Karpas-422 (cell line): ENCODE results near the gene INAFM2. TPM values are rescaled to one million over a fixed set of nuclear protein-coding genes. Genes with fewer than 3 reads are reported as not detected.

Experiments
- DNase-seq: peaks from one replicate; pipeline ENCODE4 v3.0.0-alpha.2; 2015
- H2AFZ ChIP-seq: fragments of 200-600 bp; sonication (generic); 2 replicates; pipeline ENCODE4 v1.6.1; 2014; ENCODE audit warnings: antibody characterized with exemption, low read length, mixed read lengths
- H3K27ac ChIP-seq: fragments of 200-600 bp; sonication (generic); 2 replicates; pipeline ENCODE4 v1.5.1; 2014; ENCODE audit warnings: mild to moderate bottlenecking, low read length, moderate library complexity
- H3K27me3 ChIP-seq: fragments of 200-600 bp; sonication (generic); 2 replicates; pipeline ENCODE4 v1.6.1; 2014; ENCODE audit warnings: low read length, mixed read lengths
- H3K36me3 ChIP-seq: fragments of 200-600 bp; sonication (generic); 2 replicates; pipeline ENCODE4 v1.6.1; 2014; ENCODE audit warnings: low read length, mixed read lengths; ENCODE audit not compliant: insufficient read depth
- H3K4me1 ChIP-seq: fragments of 200-600 bp; sonication (generic); 2 replicates; pipeline ENCODE4 v1.6.1; 2014; ENCODE audit warnings: mild to moderate bottlenecking, low read length, mixed read lengths
- H3K4me2 ChIP-seq: fragments of 200-600 bp; sonication (generic); 2 replicates; pipeline ENCODE4 v1.6.1; 2014; ENCODE audit warnings: low read length, low read depth, mild to moderate bottlenecking; ENCODE audit not compliant: poor library complexity, severe bottlenecking
- H3K4me3 ChIP-seq: fragments of 200-600 bp; sonication (generic); 2 replicates; pipeline ENCODE4 v1.5.1; 2014; ENCODE audit warnings: mild to moderate bottlenecking, antibody characterized with exemption, low read length, mixed read lengths
- H3K79me2 ChIP-seq: fragments of 200-600 bp; sonication (generic); 2 replicates; pipeline ENCODE4 v1.6.1; 2014; ENCODE audit warnings: mild to moderate bottlenecking, low read length, mixed read lengths
- H3K9ac ChIP-seq: fragments of 200-600 bp; sonication (generic); 2 replicates; pipeline ENCODE4 v1.6.0; 2014; ENCODE audit warnings: low read length
- H3K9me2 ChIP-seq: fragments of 200-600 bp; sonication (generic), shearing (Covaris generic); replicated peaks from 2 replicates; pipeline ENCODE4 v1.6.0; 2014; ENCODE audit warnings: mild to moderate bottlenecking, low read length, moderate library complexity; ENCODE audit not compliant: insufficient read depth
- H3K9me3 ChIP-seq: fragments of 300-700, 200-600 bp; sonication (generic); 2 replicates; pipeline ENCODE4 v1.6.1; 2014; ENCODE audit warnings: low read length, mixed read lengths
- H4K20me1 ChIP-seq: fragments of 200-600 bp; sonication (generic); 2 replicates; pipeline ENCODE4 v1.6.1; 2014; ENCODE audit warnings: mild to moderate bottlenecking, antibody characterized with exemption, low read length, low read depth; ENCODE audit not compliant: insufficient read depth
- total RNA-seq: library from RNA; depleted of rRNA; stranded (reverse); fragments of >200 nt; shearing (Covaris generic); gene quantifications from 2 replicates; pipeline ENCODE4 v1.2.3, GENCODE V29; 2014; ENCODE audit warnings: low replicate concordance

INAFM2 gene
- total RNA-seq, 1 experiment from 2014 or later: 9.2 TPM

DNA sequence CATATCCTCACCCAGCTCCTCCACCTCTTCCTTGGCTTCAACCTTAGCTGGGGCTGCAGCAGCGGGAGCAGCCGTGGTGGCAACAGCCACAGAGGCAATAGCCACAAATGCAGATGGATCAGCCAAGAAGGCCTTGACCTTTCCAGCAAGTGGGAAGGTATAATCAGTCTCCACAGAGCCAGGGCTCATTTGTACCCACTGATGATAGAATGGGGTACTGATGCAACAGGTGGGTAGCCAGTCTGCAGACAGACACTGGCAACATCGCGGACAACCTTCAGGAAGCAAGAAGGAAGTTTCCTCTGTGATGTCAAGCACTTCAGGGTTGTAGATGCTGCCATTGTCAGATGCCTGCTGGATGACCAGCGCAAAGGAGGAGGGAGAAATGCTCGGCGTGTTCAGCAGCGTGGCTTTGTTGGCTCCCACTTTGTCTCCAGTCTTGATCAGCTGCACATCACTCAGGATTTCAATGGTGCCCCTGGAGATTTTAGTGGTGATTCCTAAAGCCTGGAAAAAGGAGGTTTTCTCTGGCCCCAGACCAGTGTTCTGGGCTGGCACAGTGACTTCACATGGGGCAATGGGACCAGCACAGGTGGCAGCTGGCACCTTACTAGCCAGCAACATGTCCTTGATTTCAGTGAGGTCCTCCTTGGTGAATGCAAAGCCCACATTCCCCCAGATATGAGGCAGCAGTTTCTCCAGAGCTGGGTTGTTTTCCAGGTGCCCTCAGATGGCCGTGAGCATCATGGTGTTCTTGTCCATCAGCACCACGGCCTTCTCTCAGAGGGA is 10.9 kb upstream of the INAFM2 start:
- no peak overlapping the region for H2AFZ ChIP-seq
- no peaks in the 10 kb centered on the region for H3K36me3 ChIP-seq
- H3K4me2 ChIP-seq: no peak overlapping the region
- H3K27me3 ChIP-seq: no peaks in the 10 kb centered on the region
- no peaks in the 10 kb centered on the region for H3K79me2 ChIP-seq
- H3K9me2 ChIP-seq: no peaks in the 10 kb centered on the region
- no peak for DNase-seq
- H3K4me3 ChIP-seq: no peak overlapping the region
- no peak overlapping the region for H3K9ac ChIP-seq
- H3K4me1 ChIP-seq: peaks cover 30% of the 10 kb centered on the region
- no peaks in the 10 kb centered on the region for H4K20me1 ChIP-seq
- no peaks in the 10 kb centered on the region for H3K9me3 ChIP-seq
- no peak overlapping the region for H3K27ac ChIP-seq

GRCh38 chr15:40313531-40314398 is 9.7 kb upstream of the INAFM2 start:
- Histone ChIP-seq H3K4me2 (peak overlapping the region; percentile 25), H3K79me2 (no peaks in the 10 kb centered on the region), H3K27ac (no peak overlapping the region), H4K20me1 (no peaks in the 10 kb centered on the region), H3K9me3 (no peaks in the 10 kb centered on the region), H3K4me3 (no peak overlapping the region), H3K36me3 (no peaks in the 10 kb centered on the region), H3K27me3 (no peaks in the 10 kb centered on the region), H2AFZ (no peak overlapping the region), H3K9me2 (no peaks in the 10 kb centered on the region), H3K9ac (peak overlapping the region; percentile 17; the same call in 1 of the 2 replicates), H3K4me1 (peaks cover 18% of the 10 kb centered on the region)
- peak; percentile 84 for DNase-seq

DNA sequence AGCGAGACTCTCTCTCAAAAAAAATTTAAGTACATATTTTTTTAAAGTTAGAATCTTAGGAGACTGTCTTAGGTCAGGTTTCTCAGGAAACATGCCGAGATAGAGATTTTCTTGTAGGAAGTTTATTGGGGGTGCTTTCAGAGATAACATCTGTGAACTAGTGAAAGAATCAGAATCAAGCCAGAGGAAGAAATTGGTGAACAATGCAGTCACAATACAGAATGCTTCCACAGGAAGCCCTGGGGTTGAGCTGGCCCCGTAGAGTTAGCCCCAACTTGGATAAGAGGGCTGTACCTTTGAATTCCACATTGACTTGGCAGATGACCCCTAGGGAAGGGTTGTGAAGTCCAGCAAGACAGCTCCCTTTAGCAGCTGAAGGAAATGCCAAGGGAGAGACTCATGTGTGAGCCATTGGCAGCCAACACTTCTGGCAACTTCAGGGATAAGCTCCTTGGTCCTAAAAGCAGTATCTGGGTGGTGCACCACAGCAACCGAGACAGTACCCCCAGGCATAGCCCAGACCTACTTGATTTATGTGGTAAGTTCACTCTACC is 8.7 kb upstream of the INAFM2 start:
- no peak overlapping the region for H3K4me3 ChIP-seq
- H3K27me3 ChIP-seq: no peaks in the 10 kb centered on the region
- no peaks in the 10 kb centered on the region for H3K9me3 ChIP-seq
- no peaks in the 10 kb centered on the region for H3K79me2 ChIP-seq
- no peaks in the 10 kb centered on the region for H3K36me3 ChIP-seq
- no peak overlapping the region for H3K4me2 ChIP-seq
- H4K20me1 ChIP-seq: no peaks in the 10 kb centered on the region
- H3K9me2 ChIP-seq: no peaks in the 10 kb centered on the region
- no peak overlapping the region for H3K9ac ChIP-seq
- peaks cover 9% of the 10 kb centered on the region for H3K4me1 ChIP-seq
- no peak overlapping the region for H2AFZ ChIP-seq
- no peak overlapping the region for H3K27ac ChIP-seq
- DNase-seq: no peak

DNA sequence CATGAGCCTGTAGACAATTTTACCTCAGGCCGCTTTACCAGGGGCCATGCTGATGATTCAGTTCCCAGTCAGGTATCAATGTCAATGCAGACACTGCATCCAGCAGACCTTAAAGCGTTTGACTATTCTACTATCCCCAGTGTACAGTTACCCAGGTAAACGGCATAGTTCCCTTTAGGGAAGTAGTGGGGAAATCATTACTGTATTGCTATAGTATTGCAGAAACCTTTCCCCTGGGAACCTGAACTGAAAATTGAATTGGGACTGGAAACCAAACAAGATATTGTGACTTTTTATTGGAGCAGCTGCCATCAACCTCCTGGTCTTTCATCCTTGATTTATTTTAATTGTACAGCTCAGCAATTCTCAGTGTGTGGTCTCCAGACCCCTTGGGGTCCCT is 6.6 kb upstream of the INAFM2 start:
- Histone ChIP-seq H2AFZ (no peak overlapping the region), H3K79me2 (no peaks in the 10 kb centered on the region), H3K4me2 (no peak overlapping the region), H3K4me1 (peaks cover 16% of the 10 kb centered on the region), H3K27ac (no peak overlapping the region), H3K9me2 (no peaks in the 10 kb centered on the region), H3K36me3 (no peaks in the 10 kb centered on the region), H3K9me3 (no peaks in the 10 kb centered on the region), H3K4me3 (no peak overlapping the region), H3K9ac (no peak overlapping the region), H3K27me3 (no peaks in the 10 kb centered on the region), H4K20me1 (no peaks in the 10 kb centered on the region)
- no peak for DNase-seq

- H3K4me3 ChIP-seq: no peak overlapping the region
Measured at GRCh38 chr15:40317580-40317979, 5.9 kb upstream of the INAFM2 start.

DNA sequence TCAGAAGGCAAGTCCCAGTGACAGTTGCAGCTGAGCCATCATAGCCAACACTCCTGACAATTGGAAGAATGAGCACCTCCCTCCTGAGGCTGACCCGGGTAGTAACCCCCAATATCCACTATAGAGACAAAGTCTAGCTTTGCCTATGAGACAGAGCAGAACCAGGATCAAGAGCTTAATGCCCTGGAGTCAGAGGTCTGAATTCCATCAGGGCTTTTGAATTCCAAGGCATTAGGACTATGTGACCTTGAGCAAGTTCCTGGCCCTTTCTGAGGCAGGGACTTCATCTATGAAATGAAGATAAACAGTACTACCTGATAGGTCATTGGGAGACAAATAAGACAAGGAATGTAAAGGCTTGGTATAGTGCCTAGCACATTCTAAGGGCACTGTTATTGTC is 3.1 kb upstream of the INAFM2 start:
- no peak overlapping the region for H2AFZ ChIP-seq

More at GRCh38 chr15:40317580-40317979, 5.9 kb upstream of the INAFM2 start:
- Histone ChIP-seq H3K27me3 (no peaks in the 10 kb centered on the region), H3K4me1 (peaks cover 16% of the 10 kb centered on the region), H3K9ac (no peak overlapping the region), H2AFZ (no peak overlapping the region), H3K27ac (no peak overlapping the region), H3K36me3 (no peaks in the 10 kb centered on the region), H3K79me2 (no peaks in the 10 kb centered on the region), H4K20me1 (no peaks in the 10 kb centered on the region), H3K4me2 (no peak overlapping the region), H3K9me3 (no peaks in the 10 kb centered on the region), H3K9me2 (no peaks in the 10 kb centered on the region)
- no peak for DNase-seq

GRCh38 chr15:40320931-40321371 is 2.5 kb upstream of the INAFM2 start:
- peak; percentile 90 for DNase-seq
- no peaks in the 10 kb centered on the region for H3K79me2 ChIP-seq
- no peaks in the 10 kb centered on the region for H3K9me2 ChIP-seq
- no peaks in the 10 kb centered on the region for H3K9me3 ChIP-seq
- no peak overlapping the region for H3K4me2 ChIP-seq
- H3K4me1 ChIP-seq: peaks cover 25% of the 10 kb centered on the region
- no peaks in the 10 kb centered on the region for H3K36me3 ChIP-seq
- H3K4me3 ChIP-seq: no peak overlapping the region
- no peak overlapping the region for H3K9ac ChIP-seq
- H3K27me3 ChIP-seq: no peaks in the 10 kb centered on the region; the same call in 1 of the 2 replicates
- H2AFZ ChIP-seq: no peak overlapping the region
- peaks cover 4% of the 10 kb centered on the region; the same call in 1 of the 2 replicates for H4K20me1 ChIP-seq
- no peak overlapping the region for H3K27ac ChIP-seq

More for the DNA sequence above, 3.1 kb upstream of the INAFM2 start:
- DNase-seq: no peak
- Histone ChIP-seq H4K20me1 (peaks cover 4% of the 10 kb centered on the region; the same call in 1 of the 2 replicates), H3K9me2 (no peaks in the 10 kb centered on the region), H3K79me2 (no peaks in the 10 kb centered on the region), H3K36me3 (no peaks in the 10 kb centered on the region), H3K4me2 (no peak overlapping the region), H3K9me3 (no peaks in the 10 kb centered on the region), H3K27ac (no peak overlapping the region), H3K4me3 (no peak overlapping the region), H3K27me3 (no peaks in the 10 kb centered on the region; the same call in 1 of the 2 replicates), H3K9ac (no peak overlapping the region), H3K4me1 (peaks cover 25% of the 10 kb centered on the region)
